Measurements from ENCODE around the gene ROBO1.

ROBO1 gene

GRCh38 chr3:78822726-78823125, 945.1 kb downstream of the ROBO1 start:
- no peak for DNase-seq

DNA sequence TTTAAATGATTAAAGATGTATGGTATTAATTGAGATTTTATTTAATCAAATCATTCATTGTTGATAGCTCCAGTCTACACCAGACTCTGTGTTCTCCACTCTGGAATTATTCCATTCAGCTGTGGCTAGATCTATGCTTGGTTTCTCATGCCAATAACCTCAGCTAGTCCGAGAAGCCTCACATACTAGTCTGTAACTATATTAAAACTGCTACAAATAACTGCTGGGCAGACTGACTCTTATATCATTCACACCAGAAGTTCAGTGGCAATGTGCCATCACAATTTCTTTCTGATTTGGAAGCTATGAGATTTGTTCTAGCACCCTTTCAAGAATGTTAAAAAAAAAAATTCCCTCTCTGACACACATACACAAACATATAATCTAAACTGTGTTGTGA, 947.3 kb downstream of the ROBO1 start:
- no peak for DNase-seq

GRCh38 chr3:78818161-78818985, 949.4 kb downstream of the ROBO1 start:
- no peak for DNase-seq

DNA sequence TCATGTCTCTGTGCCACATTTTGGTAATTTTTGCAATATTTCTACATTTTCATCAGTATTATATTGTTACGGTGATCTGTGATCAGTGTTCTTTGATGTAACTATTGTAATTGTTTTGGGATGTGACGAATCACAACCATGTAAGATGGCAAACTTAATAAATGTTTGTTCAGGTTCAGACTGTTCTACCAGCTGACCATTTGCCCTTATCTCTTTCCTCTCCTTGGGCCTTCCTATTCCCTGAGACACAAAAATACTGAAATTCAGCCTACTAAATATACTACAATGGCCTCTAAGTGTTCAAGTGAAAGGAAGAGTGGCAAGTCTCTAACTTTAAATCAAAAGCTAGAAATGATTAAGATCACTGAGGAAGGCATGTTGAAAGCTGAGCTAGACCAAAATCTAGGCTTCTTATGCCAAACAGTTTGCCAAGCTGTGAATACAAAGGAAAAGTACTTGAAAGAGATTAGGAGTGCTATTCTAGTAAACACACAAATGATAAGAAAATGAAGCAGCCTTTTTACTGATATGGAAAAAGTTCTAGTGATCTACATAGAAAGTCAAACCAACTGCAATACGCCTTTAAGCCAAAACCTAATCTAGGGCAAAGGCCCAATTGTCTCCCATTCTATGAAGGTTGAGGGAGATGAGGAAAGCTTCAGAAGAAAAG, 952.8 kb downstream of the ROBO1 start:
- no peak for DNase-seq

DNA sequence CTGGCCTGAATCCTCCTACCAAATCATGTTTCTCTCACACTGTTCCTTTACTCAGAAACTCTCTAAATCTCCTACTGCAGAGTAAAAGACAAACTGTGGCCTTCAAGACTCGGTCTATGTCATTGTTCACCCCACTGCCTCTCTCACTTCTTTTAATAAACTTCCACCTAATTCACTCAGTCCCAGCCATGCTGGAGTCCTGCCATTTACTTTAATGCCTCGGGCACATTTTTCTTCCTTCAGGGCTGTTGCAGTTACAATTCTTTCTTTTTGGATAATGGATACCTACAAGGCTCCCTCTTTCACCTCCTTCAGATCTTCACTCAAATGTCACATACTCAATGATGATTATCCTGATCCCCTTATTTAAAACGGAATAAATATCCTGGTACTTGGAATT, 955.6 kb downstream of the ROBO1 start:
- DNase-seq: no peak

DNA sequence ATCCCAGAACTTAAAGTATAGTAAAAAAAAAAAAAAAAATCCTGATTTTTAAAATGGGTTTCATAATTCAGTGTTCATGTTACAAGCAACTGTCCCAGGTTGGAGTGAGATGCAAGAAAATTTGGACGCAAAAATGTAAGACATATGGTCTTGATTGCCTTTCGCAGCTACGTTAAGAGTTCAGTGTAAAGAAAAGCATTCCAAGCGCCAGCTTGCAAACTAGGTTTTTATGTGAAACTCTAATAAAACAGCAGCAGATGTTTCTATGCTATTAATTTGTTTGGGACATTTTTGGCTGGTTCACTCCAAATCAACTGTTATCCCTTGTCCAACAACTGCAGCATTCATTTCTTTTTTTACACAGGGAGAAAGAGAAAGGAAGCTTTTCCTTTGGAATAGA, 957.8 kb downstream of the ROBO1 start:
- DNase-seq: no peak

DNA sequence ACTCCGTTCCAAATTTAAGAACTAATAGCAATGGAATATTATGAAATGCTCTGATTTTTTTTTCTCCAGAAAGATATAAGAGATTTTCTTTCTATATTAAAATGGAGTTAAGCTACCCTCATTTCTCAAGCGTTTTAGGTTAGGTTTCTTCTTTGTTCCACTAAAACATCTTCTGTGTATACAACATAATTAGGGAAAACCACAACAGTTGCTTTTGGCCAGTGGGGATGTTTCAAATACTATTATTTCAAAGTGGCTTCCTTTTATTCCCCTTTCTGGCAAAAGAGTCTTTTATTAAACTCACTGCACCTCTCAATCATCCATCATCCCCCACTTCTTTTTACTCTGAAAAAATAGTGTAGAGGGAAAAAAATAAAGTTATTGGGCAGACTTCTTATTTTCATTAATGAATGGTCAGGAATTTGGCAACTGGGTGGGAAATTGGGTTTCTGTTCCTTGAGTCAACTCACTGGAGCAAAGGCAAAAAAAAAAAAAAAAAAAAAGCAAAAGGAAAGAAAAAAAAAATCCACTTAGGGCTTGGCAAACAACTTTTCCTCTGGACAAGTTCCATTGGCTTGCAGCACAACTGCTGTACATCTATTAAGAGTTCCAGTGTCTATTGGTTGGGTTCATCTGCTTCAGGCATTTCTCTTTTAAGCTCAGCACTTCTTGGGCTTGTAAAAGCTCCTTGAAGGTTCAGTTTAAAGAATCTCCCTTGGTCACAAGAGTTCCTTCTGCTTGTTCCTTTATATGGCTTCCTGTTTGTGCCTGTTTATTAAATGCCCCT, 963.4 kb downstream of the ROBO1 start:
- no peak for DNase-seq

DNA sequence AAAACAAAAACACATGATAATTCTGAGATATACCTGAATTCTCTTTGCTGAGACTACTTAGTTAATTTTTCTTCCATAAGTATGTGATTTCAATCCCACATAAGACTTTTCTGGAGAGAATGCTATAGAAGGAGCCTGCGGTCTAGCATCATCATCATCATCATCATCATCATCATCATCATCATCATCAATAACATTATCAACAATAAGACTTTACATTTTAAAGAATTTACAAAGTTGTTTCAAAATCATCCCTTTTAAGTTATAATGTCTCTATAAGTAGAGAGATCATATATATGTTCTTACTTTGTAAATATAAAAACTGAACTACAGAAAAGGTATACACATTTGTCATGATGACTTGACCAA, 965.3 kb downstream of the ROBO1 start:
- DNase-seq: no peak

- DNase-seq: no peak
Measured at GRCh38 chr3:78801926-78802561, 965.8 kb downstream of the ROBO1 start.

GRCh38 chr3:78799681-78800080, 968.1 kb downstream of the ROBO1 start:
- no peak for DNase-seq

DNA sequence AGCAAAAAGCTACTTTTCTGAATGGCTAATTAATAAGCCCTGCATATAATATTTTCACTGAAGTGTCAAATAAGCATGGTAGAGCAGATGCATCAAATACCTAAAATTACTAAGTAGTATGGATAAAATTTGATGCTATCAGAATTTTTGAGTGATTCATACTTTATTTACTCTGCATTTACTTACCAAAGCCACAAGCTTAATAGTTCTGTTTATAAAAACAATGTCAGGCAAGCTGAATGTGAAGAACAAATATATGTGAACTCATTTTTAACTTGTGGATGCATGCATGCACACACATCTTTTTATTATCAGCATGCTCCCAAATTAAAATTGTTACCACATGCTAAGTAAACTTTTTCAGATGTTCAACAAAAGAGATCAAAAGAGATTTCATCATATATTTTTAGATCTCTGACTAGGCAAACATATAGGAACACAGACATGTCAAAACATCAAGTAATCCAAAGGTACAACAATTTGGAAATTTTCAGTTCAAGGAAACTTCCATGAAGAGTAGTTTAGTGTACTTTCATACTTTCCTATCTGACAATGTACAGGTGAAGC, 969.4 kb downstream of the ROBO1 start:
- no peak for DNase-seq

- no peak for DNase-seq
Measured at GRCh38 chr3:78794431-78794830, 973.4 kb downstream of the ROBO1 start.

DNA sequence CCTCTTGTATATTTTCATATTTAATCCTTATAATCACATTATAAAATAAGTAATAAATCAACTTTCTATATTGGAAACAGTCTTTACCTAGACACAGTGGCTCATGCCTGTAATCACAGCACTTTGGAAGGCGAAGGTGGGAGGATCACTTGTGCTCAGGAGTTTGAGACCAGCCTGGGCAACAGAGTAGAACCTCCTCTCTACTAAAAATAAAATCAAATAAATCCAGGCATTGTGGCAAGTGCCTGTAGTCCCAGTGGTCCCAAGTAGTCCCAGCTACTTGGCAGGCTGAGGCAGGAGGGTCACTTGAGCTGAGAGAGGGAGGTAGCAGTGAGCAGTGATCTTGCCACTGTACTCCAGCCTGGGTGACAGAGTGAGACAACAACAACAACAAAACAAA, 975.1 kb downstream of the ROBO1 start:
- DNase-seq: no peak

GRCh38 chr3:78792212-78792611, 975.6 kb downstream of the ROBO1 start:
- DNase-seq: no peak

GRCh38 chr3:78791753-78792152, 976.0 kb downstream of the ROBO1 start:
- no peak for DNase-seq

DNA sequence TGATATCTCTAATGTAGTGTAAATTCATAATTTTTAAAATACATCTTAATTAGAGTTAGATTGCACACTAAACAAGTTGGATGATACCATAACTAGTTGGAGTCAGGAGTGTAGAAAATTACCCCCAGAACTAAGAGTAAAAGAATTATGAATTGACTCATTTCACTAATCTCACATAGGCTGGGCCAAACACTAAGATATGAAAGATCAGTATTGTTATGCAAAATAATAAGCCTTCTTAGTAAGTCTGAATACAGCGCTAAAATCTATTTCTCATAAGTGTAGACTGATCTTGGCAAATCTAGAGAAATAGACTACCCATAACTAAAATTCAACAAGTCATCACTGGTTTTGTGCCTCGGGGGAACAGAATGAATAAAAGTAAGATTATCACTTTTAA, 979.0 kb downstream of the ROBO1 start:
- no peak for DNase-seq

DNA sequence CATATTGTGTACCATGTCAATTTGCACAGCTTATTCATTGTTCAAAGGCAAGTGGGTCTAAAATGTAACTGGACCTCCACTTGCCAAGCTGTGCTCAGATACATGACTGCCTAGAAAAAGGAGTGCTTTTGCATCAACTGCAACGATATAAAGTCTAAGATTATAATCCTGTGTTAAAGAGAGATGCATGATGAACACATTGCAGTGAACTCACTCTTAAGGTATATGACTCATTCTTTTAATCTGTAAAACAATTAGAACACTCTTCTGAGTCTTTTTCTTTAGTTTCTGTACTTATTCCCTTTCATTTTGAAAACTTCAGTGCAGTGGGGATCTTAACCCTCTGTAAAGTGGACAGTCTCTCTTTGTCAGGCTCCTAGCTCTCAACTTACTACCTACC, 982.8 kb downstream of the ROBO1 start:
- no peak for DNase-seq

DNA sequence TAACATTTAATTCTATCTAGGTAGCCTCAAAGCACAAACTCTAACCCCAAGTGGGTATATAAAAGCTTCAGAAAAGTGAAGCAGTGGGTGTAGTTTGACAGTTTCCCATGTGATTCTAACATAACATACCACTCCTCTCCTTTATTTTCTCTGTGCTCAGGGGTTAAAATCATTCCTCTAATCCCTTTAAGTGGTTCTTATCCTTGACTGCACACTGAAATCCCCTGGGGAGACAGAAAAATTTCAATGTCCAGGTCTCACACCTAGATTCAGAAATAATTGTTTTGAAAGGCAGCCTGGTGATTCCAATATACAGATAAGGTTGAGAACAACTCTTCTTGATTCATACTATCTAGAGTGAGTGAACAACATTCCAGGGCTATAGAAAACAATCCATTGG, 986.4 kb downstream of the ROBO1 start:
- DNase-seq: no peak

- DNase-seq: no peak
Measured at GRCh38 chr3:78765671-78766485, 1001.9 kb downstream of the ROBO1 start.

GRCh38 chr3:78764634-78765033, 1003.2 kb downstream of the ROBO1 start:
- no peak for DNase-seq

GRCh38 chr3:78762121-78762520, 1005.7 kb downstream of the ROBO1 start:
- DNase-seq: no peak

DNA sequence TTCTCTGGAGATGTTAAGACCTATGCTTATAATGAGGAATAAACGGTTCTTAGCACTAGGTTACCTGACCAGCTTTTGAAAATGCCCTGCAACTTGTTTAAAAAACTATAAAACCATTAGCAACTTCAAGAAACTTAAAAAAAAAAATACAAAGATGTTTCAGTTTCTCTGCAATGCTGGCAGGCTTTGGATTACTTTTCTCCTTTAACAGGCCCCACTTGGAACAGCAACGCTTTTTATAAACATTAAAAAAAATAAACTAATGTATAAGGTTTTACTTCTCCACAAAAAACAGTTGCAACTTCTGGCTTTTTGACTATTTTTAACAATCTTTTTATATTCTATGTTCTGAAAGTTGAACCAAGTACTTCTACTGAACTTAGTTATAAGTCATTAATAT, 1006.7 kb downstream of the ROBO1 start:
- DNase-seq: no peak
